ENCODE measurements around the gene DDX1. TPM values are rescaled to one million over a fixed set of nuclear protein-coding genes. Genes with fewer than 3 reads are reported as not detected.
A peak's percentile ranks its signal among the peaks of the same experiment; 100 is the strongest.

The DDX1 gene
- total and polyA plus RNA-seq, 10 of the 15 experiments (the other 5 are each of a cell fraction or from before 2014, with no cell fraction given): 53.2 to 134 (median 85.6) TPM

DNA sequence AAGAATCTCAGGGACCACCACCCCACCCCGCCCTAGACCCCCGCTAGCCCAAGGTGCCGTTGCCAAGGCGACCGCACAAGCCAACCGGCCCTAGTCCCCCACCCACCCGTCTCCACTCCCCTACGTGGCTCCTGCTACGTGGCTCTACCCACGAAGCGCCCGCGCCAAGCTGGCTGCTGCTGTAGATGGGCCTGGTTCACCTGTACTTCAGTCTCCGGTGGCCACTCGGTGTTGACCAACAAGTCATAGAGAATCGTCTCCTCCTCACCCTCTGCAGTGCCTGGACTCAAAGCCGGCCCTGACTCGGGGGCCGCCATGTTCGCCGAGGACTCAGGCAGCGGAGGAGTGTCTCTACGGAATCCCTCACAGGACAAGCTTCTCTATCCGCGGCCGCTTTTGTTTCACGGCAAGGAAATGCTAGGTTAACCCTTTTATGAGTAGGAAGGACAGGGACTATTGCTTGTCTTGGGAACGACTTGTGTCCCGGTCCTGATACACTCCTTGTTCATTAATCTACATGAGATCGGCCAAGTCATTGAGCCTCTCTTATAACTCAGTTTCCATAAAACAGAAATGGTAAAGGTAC, 30.6 kb upstream of the DDX1 start, which contains the start of gene NBAS (continued):
- TF ChIP-seq ZNF24 (IDR thresholded peaks at IDR 0.05): peak; percentile 26; the same call in 1 of the 2 replicates
- TF ChIP-seq, protein P1, sequence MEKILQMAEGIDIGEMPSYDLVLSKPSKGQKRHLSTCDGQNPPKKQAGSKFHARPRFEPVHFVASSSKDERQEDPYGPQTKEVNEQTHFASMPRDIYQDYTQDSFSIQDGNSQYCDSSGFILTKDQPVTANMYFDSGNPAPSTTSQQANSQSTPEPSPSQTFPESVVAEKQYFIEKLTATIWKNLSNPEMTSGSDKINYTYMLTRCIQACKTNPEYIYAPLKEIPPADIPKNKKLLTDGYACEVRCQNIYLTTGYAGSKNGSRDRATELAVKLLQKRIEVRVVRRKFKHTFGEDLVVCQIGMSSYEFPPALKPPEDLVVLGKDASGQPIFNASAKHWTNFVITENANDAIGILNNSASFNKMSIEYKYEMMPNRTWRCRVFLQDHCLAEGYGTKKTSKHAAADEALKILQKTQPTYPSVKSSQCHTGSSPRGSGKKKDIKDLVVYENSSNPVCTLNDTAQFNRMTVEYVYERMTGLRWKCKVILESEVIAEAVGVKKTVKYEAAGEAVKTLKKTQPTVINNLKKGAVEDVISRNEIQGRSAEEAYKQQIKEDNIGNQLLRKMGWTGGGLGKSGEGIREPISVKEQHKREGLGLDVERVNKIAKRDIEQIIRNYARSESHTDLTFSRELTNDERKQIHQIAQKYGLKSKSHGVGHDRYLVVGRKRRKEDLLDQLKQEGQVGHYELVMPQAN (conservative IDR thresholded peaks at IDR 0.05): peak; percentile 76
- no peak for TF ChIP-seq KDM1A (IDR thresholded peaks at IDR 0.05; ENCODE audit: borderline replicate concordance)
- TF ChIP-seq EED (IDR thresholded peaks at IDR 0.05; ENCODE audit: low read depth): no peak
- TF ChIP-seq MTA2 (IDR thresholded peaks at IDR 0.05; ENCODE audit: low read depth): peak; percentile 25; the same call in 1 of the 2 replicates
- TF ChIP-seq, protein P2, sequence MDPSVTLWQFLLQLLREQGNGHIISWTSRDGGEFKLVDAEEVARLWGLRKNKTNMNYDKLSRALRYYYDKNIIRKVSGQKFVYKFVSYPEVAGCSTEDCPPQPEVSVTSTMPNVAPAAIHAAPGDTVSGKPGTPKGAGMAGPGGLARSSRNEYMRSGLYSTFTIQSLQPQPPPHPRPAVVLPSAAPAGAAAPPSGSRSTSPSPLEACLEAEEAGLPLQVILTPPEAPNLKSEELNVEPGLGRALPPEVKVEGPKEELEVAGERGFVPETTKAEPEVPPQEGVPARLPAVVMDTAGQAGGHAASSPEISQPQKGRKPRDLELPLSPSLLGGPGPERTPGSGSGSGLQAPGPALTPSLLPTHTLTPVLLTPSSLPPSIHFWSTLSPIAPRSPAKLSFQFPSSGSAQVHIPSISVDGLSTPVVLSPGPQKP (IDR thresholded peaks at IDR 0.05; ENCODE audit: low read depth, low read length): no peak
- TF ChIP-seq MEF2B (IDR thresholded peaks at IDR 0.05; ENCODE audit: partially characterized antibody, poor library complexity, severe bottlenecking): no peak
- TF ChIP-seq RBBP5 (conservative IDR thresholded peaks at IDR 0.05): no peak
- TF ChIP-seq POLR2AphosphoS2 (IDR thresholded peaks at IDR 0.05; ENCODE audit: low read depth, low read length): 0 out of 2 replicates have a peak, but pooled peaks have one; percentile 50
- TF ChIP-seq, protein P3, sequence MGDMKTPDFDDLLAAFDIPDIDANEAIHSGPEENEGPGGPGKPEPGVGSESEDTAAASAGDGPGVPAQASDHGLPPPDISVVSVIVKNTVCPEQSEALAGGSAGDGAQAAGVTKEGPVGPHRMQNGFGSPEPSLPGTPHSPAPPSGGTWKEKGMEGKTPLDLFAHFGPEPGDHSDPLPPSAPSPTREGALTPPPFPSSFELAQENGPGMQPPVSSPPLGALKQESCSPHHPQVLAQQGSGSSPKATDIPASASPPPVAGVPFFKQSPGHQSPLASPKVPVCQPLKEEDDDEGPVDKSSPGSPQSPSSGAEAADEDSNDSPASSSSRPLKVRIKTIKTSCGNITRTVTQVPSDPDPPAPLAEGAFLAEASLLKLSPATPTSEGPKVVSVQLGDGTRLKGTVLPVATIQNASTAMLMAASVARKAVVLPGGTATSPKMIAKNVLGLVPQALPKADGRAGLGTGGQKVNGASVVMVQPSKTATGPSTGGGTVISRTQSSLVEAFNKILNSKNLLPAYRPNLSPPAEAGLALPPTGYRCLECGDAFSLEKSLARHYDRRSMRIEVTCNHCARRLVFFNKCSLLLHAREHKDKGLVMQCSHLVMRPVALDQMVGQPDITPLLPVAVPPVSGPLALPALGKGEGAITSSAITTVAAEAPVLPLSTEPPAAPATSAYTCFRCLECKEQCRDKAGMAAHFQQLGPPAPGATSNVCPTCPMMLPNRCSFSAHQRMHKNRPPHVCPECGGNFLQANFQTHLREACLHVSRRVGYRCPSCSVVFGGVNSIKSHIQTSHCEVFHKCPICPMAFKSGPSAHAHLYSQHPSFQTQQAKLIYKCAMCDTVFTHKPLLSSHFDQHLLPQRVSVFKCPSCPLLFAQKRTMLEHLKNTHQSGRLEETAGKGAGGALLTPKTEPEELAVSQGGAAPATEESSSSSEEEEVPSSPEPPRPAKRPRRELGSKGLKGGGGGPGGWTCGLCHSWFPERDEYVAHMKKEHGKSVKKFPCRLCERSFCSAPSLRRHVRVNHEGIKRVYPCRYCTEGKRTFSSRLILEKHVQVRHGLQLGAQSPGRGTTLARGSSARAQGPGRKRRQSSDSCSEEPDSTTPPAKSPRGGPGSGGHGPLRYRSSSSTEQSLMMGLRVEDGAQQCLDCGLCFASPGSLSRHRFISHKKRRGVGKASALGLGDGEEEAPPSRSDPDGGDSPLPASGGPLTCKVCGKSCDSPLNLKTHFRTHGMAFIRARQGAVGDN (IDR thresholded peaks at IDR 0.05): no peak
- no peak for TF ChIP-seq JUNB (IDR thresholded peaks at IDR 0.05)
- TF ChIP-seq CREB1 (IDR thresholded peaks at IDR 0.05; ENCODE audit: low read depth): peak; percentile 57; the same call in 1 of the 2 replicates
- TF ChIP-seq MTA3 (IDR thresholded peaks at IDR 0.05; ENCODE audit: borderline replicate concordance, low read length): no peak
- peak; percentile 20 for TF ChIP-seq RELA (IDR thresholded peaks at IDR 0.05; ENCODE audit: borderline replicate concordance, partially characterized antibody)
- no peak; the same call in 1 of the 2 replicates for TF ChIP-seq PML (IDR thresholded peaks at IDR 0.05; ENCODE audit: low read length)
- TF ChIP-seq, protein P4, sequence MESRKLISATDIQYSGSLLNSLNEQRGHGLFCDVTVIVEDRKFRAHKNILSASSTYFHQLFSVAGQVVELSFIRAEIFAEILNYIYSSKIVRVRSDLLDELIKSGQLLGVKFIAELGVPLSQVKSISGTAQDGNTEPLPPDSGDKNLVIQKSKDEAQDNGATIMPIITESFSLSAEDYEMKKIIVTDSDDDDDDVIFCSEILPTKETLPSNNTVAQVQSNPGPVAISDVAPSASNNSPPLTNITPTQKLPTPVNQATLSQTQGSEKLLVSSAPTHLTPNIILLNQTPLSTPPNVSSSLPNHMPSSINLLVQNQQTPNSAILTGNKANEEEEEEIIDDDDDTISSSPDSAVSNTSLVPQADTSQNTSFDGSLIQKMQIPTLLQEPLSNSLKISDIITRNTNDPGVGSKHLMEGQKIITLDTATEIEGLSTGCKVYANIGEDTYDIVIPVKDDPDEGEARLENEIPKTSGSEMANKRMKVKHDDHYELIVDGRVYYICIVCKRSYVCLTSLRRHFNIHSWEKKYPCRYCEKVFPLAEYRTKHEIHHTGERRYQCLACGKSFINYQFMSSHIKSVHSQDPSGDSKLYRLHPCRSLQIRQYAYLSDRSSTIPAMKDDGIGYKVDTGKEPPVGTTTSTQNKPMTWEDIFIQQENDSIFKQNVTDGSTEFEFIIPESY (IDR thresholded peaks at IDR 0.05): no peak
- no peak for TF ChIP-seq HDAC2 (IDR thresholded peaks at IDR 0.05)
- TF ChIP-seq ASH2L (IDR thresholded peaks at IDR 0.05; ENCODE audit: borderline replicate concordance, low read depth): no peak
- peak; percentile 83 for TF ChIP-seq POLR2A (IDR thresholded peaks at IDR 0.05; ENCODE audit: low read depth, low read length)
- TF ChIP-seq POU2F2 (IDR thresholded peaks at IDR 0.05; ENCODE audit: borderline replicate concordance, low read depth, low read length): peak; percentile 51; the same call in 1 of the 3 replicates
- TF ChIP-seq, protein P5, sequence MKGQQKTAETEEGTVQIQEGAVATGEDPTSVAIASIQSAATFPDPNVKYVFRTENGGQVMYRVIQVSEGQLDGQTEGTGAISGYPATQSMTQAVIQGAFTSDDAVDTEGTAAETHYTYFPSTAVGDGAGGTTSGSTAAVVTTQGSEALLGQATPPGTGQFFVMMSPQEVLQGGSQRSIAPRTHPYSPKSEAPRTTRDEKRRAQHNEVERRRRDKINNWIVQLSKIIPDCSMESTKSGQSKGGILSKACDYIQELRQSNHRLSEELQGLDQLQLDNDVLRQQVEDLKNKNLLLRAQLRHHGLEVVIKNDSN (IDR thresholded peaks at IDR 0.05; ENCODE audit: borderline replicate concordance, extremely low read length, insufficient read depth, low read depth, low read length): no peak
- TF ChIP-seq RB1 (IDR thresholded peaks at IDR 0.05; ENCODE audit: borderline replicate concordance): 0 out of 2 replicates have a peak, but pooled peaks have one; percentile 23
